ENCODE results near the gene AFF3. TPM values are rescaled to one million over a fixed set of nuclear protein-coding genes. Genes with fewer than 3 reads are reported as not detected.

Gene AFF3
- total and polyA plus RNA-seq, 2 donors (not counting 3 experiments of a cell fraction or from before 2014, with no cell fraction given) = 0.06 to 0.07 TPM

GRCh38 chr2:100021791-100022340 is 120.5 kb downstream of the AFF3 start:
- Histone ChIP-seq H3K36me3 (ENCODE audit: control insufficient read depth in 2 of 2, extremely low read depth in 1 of 2, insufficient read depth in 2 of 2, low read length in 2 of 2) (no peaks in the 10 kb centered on the region), H2AFZ (ENCODE audit: low read depth, low read length) (no peak overlapping the region), H3K27ac (ENCODE audit: insufficient read depth, low read depth, low read length) (no peak overlapping the region), H3K9me1 (replicated peaks; ENCODE audit: control insufficient read depth, extremely low read depth, insufficient read depth, low read length) (no peaks in the 10 kb centered on the region), H3K4me2 (ENCODE audit: insufficient read depth, low read length) (no peak overlapping the region), H4K20me1 (replicated peaks; ENCODE audit: control insufficient read depth, extremely low read depth, insufficient read depth, low read length) (no peaks in the 10 kb centered on the region), H3K4me1 (ENCODE audit: control insufficient read depth, extremely low read depth, insufficient read depth, low read length) (no peaks in the 10 kb centered on the region), H3K4me3 (replicated peaks in 1 of 3; ENCODE audit: insufficient read depth in 1 of 3, low read depth in 1 of 3, low read length in 3 of 3) (no peak overlapping the region), H3K9ac (replicated peaks; ENCODE audit: extremely low read depth, insufficient read depth, low read length) (no peak overlapping the region), H3K9me3 (replicated peaks; ENCODE audit: control insufficient read depth, insufficient read depth, low read length) (no peaks in the 10 kb centered on the region), H3K27me3 (ENCODE audit: control insufficient read depth in 2 of 2, insufficient read depth in 2 of 2, low read length in 2 of 2) (peaks cover 0 to 3% of the 10 kb centered on the region in 2 experiments), H3K79me2 (ENCODE audit: control insufficient read depth, insufficient read depth, low read length) (no peaks in the 10 kb centered on the region)
- dilution Hi-C loops (cut with MboI; ENCODE audit: extremely low pct_ligation_motif_present, low sequenced_read_pairs) = no loop called here
- BruUV-seq (replicated peaks) = no TSS peak
- no peak for DNase-seq (ENCODE audit: low read depth, low spot score)
- TF ChIP-seq MAX (IDR thresholded peaks at IDR 0.05; ENCODE audit: insufficient read depth, insufficient read length) = no peak
- no peak for TF ChIP-seq EZH2 (IDR thresholded peaks at IDR 0.05; ENCODE audit: borderline replicate concordance, low read depth, low read length, severe bottlenecking)
- TF ChIP-seq POLR2AphosphoS5 (IDR thresholded peaks at IDR 0.05; ENCODE audit: insufficient read depth, low read depth, low read length) = no peak
- no peak for TF ChIP-seq JUN (IDR thresholded peaks at IDR 0.05; ENCODE audit: borderline replicate concordance, insufficient read depth, insufficient read length, low read depth)
- TF ChIP-seq, protein P1, sequence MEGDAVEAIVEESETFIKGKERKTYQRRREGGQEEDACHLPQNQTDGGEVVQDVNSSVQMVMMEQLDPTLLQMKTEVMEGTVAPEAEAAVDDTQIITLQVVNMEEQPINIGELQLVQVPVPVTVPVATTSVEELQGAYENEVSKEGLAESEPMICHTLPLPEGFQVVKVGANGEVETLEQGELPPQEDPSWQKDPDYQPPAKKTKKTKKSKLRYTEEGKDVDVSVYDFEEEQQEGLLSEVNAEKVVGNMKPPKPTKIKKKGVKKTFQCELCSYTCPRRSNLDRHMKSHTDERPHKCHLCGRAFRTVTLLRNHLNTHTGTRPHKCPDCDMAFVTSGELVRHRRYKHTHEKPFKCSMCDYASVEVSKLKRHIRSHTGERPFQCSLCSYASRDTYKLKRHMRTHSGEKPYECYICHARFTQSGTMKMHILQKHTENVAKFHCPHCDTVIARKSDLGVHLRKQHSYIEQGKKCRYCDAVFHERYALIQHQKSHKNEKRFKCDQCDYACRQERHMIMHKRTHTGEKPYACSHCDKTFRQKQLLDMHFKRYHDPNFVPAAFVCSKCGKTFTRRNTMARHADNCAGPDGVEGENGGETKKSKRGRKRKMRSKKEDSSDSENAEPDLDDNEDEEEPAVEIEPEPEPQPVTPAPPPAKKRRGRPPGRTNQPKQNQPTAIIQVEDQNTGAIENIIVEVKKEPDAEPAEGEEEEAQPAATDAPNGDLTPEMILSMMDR (IDR thresholded peaks at IDR 0.05; ENCODE audit: extremely low read depth in 1 of 2, insufficient read depth in 1 of 2, low read depth in 1 of 2, low read length in 2 of 2) = no peak
- TF ChIP-seq FOS (IDR thresholded peaks at IDR 0.05; ENCODE audit: borderline replicate concordance, insufficient read depth, low read length) = no peak
- TF ChIP-seq POLR2A (IDR thresholded peaks at IDR 0.05; ENCODE audit: low read depth, low read length) = no peak
- TF ChIP-seq GATA2 (IDR thresholded peaks at IDR 0.05; ENCODE audit: insufficient read depth, insufficient read length, low read depth, low read length) = no peak
- no peak for TF ChIP-seq MYC (IDR thresholded peaks at IDR 0.05; ENCODE audit: low read depth, low read length)
- POLR2A ChIA-PET = no interaction called here
- intact Hi-C loops (cut with micrococcal nuclease) = no loop called here
- CTCF ChIA-PET = interaction anchor here (1.7 kb wide), 1 partner anchor 203 kb away, joined by 5 read pairs; no protein-coding TSS in a partner anchor
- FAIRE-seq = no peak
